ENCODE data around the gene KCNH5.
"Not testable (repeated sequence)": the region's sequence is repeated elsewhere in the genome, so short reads cannot be mapped to it uniquely, and the experiment has no call there.

The KCNH5 gene

GRCh38 chr14:62864588-62864987 lies 180.7 kb downstream of the KCNH5 start:
- DNase-seq: no peak

DNA sequence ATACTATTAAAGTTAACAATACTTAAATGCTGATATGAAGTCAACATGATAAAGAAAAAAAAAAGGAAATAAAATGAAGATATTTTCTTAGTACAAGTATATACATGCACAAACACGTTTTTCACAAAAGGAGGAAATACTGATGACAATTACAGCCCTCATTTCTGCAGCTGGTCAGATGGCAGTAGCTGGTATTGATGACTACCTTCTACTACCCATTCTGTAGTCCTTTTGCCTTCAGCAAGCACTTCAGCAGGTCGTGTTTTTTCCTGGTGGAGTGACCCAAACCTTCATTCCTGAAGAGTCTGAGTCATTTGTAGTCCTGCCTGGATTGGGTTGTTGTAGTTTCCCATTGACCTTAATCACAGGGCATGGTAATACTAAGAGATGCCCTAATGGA lies 187.2 kb downstream of the KCNH5 start:
- DNase-seq: not testable (repeated sequence)

DNA sequence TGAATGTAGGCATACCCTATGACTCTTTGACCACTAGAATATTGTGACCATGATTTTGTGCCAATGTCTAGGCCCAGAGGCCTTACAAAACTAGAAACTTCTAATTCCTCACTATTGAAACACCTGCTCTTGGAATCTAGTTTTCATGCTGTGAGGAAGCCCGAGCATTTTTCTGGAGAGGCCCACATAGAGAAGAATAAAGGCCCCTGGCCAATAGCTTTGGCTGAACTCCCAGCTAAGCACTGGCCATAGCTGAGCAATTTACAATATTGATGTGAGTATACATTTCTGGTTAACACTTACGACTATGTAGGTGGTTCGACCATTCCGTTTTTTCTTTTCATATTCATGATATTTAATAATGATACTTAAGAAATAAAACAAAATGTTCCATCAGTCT lies 190.3 kb downstream of the KCNH5 start:
- no peak for DNase-seq

GRCh38 chr14:62847168-62847567 lies 198.1 kb downstream of the KCNH5 start:
- DNase-seq: no peak

- no peak for DNase-seq
Measured at GRCh38 chr14:62844546-62844945, 200.7 kb downstream of the KCNH5 start.

DNA sequence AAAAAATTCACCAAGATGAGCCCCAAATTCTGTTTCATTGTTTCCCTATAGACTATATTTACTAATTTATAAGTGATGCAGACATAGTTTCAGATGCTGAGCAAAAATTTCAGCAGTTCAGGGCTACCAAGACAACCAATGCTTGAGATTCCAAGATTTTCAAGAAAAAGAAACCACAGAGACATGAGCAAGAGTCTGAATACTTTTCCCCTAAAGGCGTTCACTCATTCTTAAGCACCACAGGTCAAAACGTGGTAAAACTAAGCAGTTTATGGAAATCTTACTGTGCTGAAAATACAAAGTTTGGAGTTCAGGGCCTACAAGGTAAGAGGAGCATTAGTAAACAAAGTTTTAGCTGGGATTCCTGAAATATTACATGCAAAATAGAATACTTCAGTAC lies 221.2 kb downstream of the KCNH5 start:
- no peak for DNase-seq

DNA sequence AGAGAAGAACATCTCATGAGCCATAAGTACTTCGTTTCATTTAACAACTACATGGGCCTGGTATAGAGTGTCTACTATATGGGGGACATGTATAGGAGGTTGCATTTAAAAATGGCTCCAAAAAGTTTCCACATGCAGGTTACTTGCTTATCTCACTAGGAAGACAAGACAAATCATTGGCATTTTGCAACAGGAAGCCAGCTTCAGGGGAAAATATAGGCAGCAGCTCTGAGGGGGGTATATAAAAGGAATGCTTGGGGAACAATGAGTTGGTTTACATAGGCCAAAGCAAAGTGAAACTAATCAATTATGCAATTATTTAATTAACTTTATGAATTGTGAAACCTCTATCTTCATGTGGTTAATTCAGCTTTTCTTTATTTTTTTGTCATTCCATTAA lies 225.3 kb downstream of the KCNH5 start:
- DNase-seq: no peak

GRCh38 chr14:62807636-62808035 lies 237.6 kb downstream of the KCNH5 start:
- no peak for DNase-seq

- DNase-seq: no peak
Measured at GRCh38 chr14:62800577-62800976, 244.7 kb downstream of the KCNH5 start.

- DNase-seq: no peak
Measured at GRCh38 chr14:62796431-62796830, 248.8 kb downstream of the KCNH5 start.

DNA sequence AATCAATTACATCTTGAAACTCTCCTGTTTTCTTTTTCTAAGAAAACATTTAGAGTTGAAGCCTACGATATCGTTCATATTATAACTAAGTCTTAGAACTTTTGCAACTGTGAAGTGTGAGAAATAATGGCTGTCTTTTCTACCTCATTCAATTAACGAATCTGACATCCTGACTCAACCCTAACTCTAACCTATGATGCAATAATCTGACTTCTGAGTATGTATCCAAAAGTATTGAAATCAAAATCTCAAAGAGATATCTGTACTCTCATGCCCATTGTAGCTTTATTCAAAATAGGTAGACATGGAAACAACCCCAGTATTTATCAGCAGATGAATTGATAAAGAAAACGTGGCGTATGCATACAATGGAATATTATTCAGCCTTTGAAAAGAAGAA lies 252.7 kb downstream of the KCNH5 start:
- DNase-seq: no peak

DNA sequence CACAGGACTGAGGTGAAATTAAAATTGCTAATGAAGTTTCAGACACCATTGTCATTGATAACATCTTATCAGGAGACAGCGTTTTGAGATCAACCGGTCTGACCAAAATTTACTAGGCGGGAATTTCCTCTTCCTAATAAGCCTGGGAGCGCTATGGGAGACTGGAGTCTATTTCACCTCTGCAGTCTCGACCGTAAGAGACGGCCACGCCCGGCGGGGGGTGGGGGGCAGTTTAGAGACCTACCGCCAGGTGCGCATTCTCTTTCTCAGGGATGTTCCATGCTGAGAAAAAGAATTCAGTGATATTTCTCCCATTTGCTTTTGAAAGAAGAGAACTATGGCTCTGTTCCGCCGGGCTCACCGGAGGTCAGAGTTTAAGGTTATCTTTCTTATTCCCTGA lies 263.9 kb downstream of the KCNH5 start:
- DNase-seq: not testable (repeated sequence)

- DNase-seq: peak; percentile 5
Measured at GRCh38 chr14:62778852-62779251, 266.4 kb downstream of the KCNH5 start.

GRCh38 chr14:62778310-62778709 lies 266.9 kb downstream of the KCNH5 start:
- DNase-seq: no peak

DNA sequence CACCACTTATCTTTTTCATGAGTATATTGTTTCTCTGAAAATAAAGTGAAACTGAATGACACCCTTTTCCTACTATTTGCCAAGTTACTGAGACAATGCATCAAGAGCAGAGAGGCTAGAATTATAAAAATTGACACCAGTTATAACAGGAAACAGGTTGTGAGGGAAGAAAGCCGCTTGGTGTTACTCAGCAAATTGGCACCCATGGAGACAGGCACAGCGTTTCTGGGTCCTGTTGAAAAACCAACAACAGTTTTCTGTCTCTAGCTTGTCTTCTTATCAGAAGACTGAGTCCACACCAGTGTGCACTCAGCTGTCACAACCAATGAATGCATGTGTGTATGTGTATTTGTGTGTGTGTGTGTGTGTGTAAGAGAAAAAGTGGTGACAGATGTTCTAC lies 267.7 kb downstream of the KCNH5 start:
- no peak for DNase-seq

DNA sequence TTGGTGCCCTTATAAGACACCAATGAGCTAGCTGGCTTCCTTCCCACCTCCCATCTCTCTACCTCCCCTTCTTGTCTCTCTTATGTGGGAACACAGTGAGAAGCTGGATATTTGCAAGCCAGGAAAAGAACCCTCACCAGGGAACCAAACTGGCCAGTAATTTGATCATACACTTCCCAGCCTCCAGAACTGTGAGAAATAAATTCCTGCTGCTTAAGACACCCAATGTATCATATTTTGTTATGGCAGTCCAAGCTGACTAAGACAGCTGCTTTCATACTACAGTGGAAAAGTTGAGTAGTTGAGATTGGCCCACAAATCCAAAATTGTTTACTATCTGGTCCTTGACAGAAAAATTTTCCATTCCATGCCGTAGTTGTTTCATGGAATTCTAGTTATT lies 269.0 kb downstream of the KCNH5 start:
- DNase-seq: peak; percentile 37

DNA sequence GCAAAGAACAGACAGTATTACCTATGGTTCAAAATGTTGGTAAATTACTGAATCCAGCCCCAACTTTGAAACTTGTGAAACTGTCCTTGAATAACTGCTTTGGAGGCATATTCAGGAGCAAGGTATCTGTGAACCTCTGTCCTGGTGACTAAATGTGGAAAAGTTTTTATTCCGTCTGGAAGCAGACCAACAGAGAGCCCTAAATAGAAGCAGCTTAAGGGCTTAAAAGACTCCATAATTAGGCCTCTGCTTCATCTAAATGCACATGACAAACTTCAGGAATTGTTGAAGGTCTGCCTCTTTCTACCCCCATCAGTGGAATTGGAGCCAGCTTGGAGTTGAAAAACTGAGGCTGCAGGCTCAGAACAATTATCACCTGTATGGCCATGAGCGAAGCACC lies 276.5 kb downstream of the KCNH5 start:
- no peak for DNase-seq

DNA sequence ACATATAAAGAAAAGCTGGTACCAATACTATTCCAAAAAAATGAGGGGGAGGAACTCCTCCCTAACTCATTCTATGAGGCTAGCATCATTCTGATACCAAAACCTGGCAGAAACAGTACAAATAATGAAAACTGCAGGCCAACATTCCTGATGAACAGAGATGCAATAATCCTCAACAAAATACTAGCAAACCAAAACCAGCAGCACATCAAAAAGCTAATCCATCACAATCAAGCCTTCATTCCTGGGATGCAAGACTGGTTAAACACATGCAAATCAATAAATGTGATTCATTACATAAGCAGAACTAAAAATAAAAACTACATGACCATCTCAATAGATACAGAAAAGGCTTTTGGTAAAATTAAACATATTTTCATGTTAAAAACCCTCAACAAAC lies 281.3 kb downstream of the KCNH5 start:
- DNase-seq: no peak

GRCh38 chr14:62759796-62760195 lies 285.5 kb downstream of the KCNH5 start:
- no peak for DNase-seq

- not testable (repeated sequence) for DNase-seq
Measured at GRCh38 chr14:62746881-62747280, 298.4 kb downstream of the KCNH5 start.

GRCh38 chr14:62745496-62745895 lies 299.8 kb downstream of the KCNH5 start:
- DNase-seq: no peak

GRCh38 chr14:62743560-62743959 lies 301.7 kb downstream of the KCNH5 start:
- no peak for DNase-seq

- no peak for DNase-seq
Measured at GRCh38 chr14:62743118-62743517, 302.1 kb downstream of the KCNH5 start.

GRCh38 chr14:62739647-62740046 lies 305.6 kb downstream of the KCNH5 start:
- no peak for DNase-seq

GRCh38 chr14:62736048-62737043 lies 308.9 kb downstream of the KCNH5 start:
- DNase-seq: no peak
